WI38 (cell line): ENCODE results near the gene DACT1.

Experiments used
- H3K4me3 ChIP-seq: 2 replicates; pipeline ENCODE4 v1.5.1; 2011; ENCODE audit warnings: low read depth, mild to moderate bottlenecking, control low read depth, low read length
- TF ChIP-seq, protein P1 (sequence below): IDR thresholded peaks from 2 replicates; pipeline ENCODE4 v1.5.1; 2012; ENCODE audit warnings: low read depth, mild to moderate bottlenecking, control low read depth, low read length

The DACT1 gene

DNA sequence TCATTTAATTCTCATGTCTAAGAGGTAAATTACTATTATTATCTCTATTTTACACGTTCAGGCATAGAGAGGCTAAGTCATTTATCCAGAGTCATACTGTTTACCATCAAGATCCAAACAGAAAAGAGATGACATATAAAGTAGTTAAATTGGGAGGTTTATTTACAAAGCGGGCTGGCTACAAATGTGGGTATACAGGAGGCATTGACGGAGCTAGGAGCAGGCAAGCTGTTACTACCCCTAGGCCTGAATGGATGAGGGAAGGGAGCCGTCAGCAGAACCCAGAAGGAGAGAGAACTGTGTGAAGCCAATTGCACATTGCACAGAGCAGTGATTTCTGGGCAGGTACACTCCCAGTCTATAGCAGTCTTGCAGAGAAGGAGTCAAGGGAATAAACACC is 39.8 kb downstream of the DACT1 start:
- H3K4me3 ChIP-seq: no peak overlapping the region
- TF ChIP-seq, protein P1, sequence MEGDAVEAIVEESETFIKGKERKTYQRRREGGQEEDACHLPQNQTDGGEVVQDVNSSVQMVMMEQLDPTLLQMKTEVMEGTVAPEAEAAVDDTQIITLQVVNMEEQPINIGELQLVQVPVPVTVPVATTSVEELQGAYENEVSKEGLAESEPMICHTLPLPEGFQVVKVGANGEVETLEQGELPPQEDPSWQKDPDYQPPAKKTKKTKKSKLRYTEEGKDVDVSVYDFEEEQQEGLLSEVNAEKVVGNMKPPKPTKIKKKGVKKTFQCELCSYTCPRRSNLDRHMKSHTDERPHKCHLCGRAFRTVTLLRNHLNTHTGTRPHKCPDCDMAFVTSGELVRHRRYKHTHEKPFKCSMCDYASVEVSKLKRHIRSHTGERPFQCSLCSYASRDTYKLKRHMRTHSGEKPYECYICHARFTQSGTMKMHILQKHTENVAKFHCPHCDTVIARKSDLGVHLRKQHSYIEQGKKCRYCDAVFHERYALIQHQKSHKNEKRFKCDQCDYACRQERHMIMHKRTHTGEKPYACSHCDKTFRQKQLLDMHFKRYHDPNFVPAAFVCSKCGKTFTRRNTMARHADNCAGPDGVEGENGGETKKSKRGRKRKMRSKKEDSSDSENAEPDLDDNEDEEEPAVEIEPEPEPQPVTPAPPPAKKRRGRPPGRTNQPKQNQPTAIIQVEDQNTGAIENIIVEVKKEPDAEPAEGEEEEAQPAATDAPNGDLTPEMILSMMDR: no peak

DNA sequence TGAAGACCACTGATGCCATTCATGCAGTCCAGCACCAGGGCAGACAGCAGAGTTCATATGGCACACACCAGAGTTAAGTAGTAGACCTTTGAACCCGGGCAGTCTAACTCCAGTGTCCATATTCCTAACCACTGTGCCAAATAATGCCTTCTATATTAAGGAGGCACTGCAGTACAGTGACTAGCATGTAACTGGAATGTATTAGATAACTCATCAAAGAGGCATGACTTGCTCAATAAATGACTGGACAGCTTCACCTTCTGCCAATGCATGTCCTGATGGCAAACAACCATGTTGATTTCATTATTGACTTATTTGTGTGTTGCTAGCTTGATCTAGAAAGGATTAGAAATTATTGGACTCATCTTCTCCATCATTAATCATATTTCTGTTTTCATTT is 40.2 kb downstream of the DACT1 start:
- TF ChIP-seq, protein P1: no peak
- no peak overlapping the region for H3K4me3 ChIP-seq

DNA sequence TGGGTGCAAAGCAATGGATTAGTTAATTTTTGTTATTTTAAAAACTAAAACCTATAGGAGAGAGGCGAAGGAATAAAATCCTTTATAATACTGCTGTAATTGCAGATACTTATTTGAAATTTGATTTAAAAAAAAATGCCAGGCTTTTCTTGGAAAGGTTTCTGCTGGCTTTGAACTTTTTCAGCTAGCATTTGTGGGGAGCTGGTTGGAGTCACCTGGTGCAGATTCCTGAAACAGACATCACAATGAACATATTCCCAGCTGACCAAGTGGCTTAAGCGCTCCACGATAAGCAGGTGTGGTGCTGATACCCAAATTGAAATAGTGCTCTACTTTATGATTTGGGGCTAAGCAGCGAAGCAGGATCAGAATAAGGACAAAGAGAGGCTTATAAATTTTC is 42.9 kb downstream of the DACT1 start:
- H3K4me3 ChIP-seq: no peak overlapping the region
- TF ChIP-seq, protein P1: no peak

DNA sequence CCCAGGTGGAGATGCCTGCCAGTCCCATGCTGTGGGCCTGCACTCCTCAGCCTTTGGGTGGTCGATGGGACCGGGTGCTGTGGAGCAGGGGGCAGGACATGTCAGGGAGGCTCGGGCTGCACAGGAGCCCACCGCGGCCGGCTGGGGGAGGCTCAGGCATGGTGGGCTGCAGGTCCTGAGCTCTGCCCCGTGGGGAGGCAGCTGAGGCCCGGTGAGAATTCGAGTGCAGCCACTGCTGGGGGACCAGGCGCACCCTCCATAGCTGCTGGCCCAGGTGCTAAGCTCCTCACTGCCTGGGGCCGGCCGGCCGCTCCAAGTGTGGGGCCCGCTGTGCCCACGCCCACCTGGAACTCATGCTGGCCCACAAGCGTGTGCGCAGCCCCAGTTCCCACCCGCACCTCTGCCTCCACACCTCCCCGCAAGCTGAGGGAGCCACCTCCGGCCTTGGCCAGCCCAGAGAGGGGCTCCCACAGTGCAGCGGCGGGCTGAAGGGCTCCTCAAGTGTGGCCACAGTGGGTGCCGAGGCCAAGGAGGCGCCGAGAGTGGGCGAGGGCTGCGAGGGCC is 49.6 kb downstream of the DACT1 start:
- TF ChIP-seq, protein P1: no peak
- no peak overlapping the region for H3K4me3 ChIP-seq

DNA sequence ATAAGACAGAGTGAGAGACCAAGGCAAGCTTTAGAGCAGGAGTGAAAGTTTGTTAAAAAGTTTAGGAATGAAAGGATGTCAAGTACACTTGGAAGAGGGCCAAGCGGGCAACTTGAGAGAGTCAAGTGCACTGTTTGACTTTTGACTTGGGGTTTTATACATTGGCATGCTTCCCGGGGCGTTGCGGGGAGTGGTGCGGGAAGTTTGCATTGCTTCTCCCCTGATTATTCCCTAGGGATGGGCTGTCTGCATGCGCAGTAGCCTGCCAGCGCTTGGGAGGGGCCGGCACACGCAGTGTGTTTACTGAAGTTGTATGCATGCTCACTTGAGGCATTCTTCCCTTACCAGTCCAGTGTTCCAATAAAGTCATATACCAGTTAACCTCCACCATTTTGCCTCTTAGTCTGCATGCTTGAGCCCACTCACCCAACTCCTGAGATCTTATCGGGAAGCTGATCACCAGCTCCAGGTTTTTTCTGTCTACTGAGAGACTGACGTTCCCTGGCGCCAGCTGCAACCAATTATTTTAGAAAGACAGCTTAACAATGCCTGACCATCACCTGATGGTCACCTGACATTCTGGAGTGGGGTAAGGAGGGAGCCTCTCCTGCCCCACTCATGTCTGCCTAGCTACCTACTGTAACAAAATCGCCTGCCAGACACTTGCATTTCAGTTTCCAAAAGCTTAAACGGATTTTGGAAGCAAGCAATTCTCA is 53.2 kb downstream of the DACT1 start:
- TF ChIP-seq, protein P1: no peak

DNA sequence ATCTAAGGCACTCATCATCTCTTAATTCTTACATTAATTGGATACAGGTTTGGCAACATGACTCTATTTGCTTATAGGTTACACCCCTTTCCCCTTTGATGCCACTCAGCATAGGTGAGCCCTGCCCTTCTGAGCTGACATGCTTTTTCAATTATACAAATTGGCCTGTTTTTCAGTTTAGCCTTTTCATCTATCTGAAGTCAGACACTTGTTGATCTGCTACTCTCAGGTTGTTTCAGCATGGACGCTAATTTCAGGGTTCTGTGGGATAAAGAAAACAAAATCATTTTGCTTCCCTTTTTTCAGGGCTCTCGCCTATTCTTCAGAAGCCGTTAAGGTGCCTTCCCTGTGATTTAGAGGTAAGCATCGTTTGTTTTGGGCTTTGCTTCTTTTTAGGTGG is 55.3 kb downstream of the DACT1 start:
- TF ChIP-seq, protein P1: no peak
- H3K4me3 ChIP-seq: no peak overlapping the region

More for the DNA sequence above, 53.2 kb downstream of the DACT1 start:
- H3K4me3 ChIP-seq: no peak overlapping the region

DNA sequence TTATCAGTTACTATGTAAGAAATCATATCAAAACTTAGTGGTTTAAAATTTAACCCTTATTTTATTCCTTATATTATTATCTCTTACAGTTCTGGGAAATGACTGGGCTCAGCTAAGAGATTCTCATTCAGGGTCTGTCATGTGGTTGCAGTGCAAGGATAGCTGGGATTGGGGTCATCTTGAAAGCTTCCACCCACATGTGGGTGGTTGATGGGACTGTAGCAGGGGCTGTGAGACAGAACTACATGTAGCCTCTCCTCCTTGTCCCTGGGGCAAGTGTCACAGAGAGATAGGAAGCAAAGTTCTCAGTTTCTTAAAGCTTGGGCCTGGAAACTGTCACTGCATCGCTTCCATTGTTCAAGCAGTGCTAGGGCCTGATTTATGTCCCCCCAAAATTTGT is 57.8 kb downstream of the DACT1 start:
- TF ChIP-seq, protein P1: no peak

More for the DNA sequence above, 57.8 kb downstream of the DACT1 start:
- no peak overlapping the region for H3K4me3 ChIP-seq
